GM12878 (cell line): ENCODE results near the gene OR1S1.

ENCODE experiments used
- EED ChIP-seq: sonication (generic); IDR thresholded peaks from 2 replicates; pipeline ENCODE4 v1.6.1; 2016; ENCODE audit warnings: antibody characterized with exemption, low read depth
- HDAC6 ChIP-seq: fragments of 200-600 bp; sonication (generic); IDR thresholded peaks from one replicate; pipeline ENCODE4 v1.8.0; 2017; ENCODE audit warnings: antibody characterized with exemption; ENCODE audit not compliant: unreplicated experiment
- TF ChIP-seq, protein P1 (sequence below): IDR thresholded peaks from 2 replicates; pipeline ENCODE4 v1.6.1; 2012; ENCODE audit warnings: low read depth, low read length, improper control_type of control experiment

- TF ChIP-seq EED (no peak), HDAC6 (no peak)
- TF ChIP-seq, protein P1, sequence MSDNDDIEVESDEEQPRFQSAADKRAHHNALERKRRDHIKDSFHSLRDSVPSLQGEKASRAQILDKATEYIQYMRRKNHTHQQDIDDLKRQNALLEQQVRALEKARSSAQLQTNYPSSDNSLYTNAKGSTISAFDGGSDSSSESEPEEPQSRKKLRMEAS: no peak
These were observed 15.6 kb downstream of the OR1S1 start for GRCh38 chr11:58227956-58228615.
